HG02571 (cell line): ENCODE data around the gene SPSB2.
"Not testable (repeated sequence)": the region's sequence is repeated elsewhere in the genome, so short reads cannot be mapped to it uniquely, and the experiment has no call there.

Experiments used
- ATAC-seq: cut with Tn5 transposase; IDR thresholded peaks from one replicate; pipeline ENCODE4 v1.9.1; 2021; ENCODE audit warnings: mild to moderate bottlenecking, moderate library complexity; ENCODE audit not compliant: unreplicated experiment

Gene SPSB2

DNA sequence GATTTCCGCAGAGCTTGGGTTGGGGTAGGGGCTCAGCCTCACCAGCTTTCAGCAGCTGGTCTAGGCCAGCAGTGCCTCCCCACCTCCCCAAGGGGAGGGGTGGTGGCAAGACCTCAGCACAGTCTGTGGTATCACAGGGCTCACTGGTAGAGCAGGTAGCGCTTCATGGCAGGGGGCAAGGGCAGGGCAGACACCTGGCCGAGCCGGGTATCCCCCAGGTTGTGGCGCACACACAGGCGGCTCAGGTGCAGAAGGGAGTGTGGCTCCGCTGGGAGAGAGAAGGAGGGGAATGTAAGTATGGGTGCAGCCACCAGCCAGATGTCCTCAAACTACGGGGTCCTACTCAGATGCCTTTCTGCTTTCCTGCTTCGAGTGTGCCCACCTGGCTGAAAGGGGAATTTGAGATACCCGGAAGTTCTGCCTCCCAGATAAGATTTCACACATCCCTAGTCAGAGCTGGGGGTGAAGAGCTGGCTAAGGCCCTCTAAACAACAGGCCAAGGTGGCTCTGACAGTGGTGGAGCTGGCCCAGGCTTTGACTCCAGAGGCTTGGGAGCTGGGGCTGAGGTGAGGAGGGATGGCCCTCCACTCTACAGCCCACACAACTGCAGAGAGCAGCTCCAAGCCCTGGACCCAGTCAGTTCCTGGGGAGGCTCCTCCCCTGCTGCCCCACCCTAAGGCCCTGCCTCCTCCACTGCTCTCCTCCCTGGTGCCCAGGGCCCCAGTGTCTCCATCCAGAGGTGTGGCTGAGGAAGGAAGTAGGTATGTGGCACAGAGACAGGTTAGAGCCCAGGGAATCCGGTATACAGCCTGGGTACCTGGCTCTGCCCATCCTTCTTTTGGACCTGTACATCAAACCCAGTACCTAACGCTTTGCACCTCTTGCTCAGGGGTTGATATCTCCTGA lies 1.8 kb downstream of the SPSB2 start:
- no peak for ATAC-seq

DNA sequence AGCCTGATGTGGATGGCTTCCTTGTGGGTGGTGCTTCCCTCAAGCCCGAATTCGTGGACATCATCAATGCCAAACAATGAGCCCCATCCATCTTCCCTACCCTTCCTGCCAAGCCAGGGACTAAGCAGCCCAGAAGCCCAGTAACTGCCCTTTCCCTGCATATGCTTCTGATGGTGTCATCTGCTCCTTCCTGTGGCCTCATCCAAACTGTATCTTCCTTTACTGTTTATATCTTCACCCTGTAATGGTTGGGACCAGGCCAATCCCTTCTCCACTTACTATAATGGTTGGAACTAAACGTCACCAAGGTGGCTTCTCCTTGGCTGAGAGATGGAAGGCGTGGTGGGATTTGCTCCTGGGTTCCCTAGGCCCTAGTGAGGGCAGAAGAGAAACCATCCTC lies 2.8 kb downstream of the SPSB2 start:
- not testable (repeated sequence) for ATAC-seq

DNA sequence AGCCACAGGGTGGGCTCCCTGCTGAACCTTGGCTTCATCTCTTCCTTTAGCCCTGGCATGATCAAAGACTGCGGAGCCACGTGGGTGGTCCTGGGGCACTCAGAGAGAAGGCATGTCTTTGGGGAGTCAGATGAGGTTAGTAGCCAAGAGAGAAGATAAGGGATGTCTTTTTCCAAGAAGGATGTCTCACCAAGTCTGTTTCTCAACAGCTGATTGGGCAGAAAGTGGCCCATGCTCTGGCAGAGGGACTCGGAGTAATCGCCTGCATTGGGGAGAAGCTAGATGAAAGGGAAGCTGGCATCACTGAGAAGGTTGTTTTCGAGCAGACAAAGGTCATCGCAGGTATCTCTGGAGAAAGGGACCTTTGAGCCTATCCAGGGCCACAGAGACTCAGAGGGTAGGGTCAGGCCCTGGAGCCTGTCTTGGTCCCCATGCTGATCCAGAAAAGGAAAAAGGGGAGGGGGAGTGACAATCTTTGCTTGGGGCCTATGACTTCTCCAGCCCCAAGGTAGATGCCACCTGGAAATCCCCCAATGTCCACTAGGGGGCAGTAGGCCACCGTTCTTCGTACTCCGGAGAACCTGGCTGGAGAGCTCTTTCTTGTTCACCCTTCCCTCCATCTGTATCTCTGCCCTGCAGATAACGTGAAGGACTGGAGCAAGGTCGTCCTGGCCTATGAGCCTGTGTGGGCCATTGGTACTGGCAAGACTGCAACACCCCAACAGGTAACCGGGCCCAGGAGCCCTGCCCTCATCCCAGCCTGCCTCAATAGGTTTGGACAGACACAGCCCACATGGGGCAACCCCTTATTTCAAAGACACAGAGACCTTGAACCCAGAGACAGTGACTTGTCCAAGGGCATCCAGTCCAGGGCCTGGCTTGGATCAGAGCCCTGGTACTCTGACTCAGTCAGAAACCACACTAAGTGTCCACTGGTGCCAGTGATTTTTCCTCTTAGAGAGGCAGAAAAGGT lies 3.8 kb downstream of the SPSB2 start:
- ATAC-seq, result no peak

DNA sequence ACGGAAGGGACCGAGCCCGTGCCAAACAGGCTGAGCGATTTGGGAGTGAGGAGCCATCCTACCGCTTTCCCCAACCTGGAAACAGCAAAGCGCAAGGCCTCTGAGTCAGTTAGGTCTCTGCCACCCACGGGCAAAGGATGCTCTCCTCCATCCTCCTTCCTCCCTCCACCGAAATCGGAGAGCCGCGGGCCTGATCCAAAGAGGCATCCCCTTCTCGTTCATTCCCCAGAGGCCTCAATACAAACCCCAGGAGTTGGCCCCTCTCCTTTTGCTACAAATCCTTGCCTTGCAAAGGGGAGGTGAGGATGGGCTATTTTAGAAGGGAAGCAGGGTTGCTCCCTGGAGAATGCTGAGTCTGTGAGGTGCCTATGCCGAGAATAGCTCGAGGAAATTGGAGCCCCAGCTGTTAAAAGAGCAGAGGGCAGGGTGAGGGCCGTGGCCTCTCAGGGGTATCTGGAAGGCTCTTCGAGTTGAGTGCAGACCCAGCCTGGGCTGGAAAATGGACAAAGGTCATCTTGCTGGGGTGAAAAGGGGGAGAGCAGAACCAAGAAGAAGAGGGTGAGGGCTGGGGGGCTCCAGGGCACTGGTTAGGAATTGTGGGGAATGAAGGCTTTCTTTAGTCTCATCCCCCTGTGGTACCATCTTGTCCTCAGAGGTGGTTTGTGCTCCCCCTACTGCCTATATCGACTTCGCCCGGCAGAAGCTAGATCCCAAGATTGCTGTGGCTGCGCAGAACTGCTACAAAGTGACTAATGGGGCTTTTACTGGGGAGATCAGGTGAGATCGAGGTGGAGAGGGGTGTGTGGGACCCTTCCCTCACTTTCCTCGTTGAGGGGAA lies 4.7 kb downstream of the SPSB2 start:
- ATAC-seq, result no peak

DNA sequence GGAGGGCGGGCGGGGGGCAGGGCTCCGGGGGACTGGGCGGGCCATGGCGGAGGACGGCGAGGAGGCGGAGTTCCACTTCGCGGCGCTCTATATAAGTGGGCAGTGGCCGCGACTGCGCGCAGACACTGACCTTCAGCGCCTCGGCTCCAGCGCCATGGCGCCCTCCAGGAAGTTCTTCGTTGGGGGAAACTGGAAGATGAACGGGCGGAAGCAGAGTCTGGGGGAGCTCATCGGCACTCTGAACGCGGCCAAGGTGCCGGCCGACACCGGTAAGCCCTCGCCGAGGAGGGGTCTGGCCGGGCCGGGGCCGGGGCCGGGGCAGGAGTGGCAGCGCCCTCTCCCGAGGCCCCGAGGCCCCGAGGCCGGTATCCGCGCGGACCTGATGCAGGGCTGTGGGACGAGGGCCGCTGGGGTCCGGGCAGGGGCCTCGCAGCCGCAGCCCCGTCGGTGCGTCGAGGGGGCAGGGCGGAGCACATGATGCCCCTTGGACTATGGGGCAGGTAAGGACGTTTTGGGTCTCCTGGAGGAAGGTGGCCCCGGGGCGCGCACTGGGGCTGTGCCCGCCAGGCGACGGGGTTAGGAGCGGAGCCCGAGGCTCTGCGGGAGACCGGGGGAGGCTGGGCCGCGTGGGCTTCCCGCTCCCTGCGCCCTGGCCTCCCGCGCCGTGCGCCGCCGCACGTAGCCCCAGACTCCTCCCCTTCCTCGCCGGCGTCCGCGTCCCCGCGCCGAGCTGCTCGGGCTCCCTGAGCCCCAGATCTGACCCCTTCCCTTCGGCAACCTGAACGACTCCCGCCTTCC lies 5.5 kb downstream of the SPSB2 start, which contains the start of gene TPI1:
TSS of gene TPI1 (plus strand) at position 119 of the 798 bp plus-strand sequence. CDS start at position 155, 36 bp downstream.
- peak; percentile 61 for ATAC-seq

DNA sequence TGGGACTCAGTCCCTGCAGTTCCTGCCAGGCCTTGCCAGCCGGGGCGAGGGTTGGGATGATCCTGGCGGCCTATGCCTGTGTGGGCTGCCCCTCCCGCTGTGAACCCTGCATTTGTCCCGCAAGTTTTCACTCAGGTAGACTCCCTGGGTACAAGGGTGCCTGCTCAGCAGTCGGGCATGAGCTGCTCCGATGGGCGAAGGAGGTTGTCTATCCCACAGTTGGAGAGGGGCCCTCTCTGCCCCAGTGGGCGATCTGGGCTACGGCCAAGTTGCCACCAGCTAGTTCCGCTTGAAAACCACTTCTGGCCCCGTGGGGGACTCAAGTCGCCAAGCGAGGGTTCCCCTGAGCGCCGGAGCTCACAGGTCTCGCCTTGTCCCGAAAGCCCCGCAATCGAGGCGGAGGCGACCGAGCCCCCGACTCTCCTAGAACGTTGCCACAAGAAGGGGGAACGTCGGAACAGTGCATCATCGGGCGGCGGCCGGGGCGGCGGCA lies 6.1 kb downstream of the SPSB2 start:
- peak; percentile 13 for ATAC-seq

DNA sequence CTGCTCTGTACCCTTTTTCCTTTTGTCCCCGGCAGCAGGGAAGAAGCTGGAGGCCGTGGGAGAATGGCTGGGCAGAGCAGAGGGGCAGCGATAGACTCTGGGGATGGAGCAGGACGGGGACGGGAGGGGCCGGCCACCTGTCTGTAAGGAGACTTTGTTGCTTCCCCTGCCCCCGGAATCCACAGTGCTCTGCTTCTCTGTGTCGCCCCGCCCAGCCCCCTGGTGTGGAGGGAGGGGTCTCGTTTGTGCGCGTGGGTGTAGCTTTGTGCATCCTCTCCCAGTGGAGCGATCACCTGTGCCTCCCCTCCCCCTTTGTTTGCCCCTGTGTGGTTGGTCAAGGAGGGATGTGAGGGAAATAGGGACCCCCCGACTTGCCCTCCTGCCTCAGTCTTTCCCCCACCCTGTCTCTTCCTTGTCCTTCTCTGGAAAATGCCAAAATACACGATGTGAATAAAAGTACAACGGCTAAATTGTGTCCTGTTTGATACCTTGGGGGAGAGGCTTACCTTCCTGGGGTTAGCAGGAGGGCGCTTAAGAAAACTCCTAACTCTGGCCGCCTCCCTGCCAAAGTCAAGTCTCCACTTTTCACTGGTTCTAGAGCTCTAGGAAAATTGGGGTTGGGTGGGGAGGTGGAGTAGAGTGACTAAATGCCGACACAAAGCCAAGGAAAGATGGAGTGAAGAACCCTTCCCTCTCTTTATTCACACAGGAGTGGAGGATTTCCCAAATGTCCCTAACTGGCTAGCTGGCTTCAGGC lies 6.8 kb downstream of the SPSB2 start:
- no peak for ATAC-seq

GRCh38 chr12:6865307-6865706 lies 7.8 kb downstream of the SPSB2 start:
- not testable (repeated sequence) for ATAC-seq

GRCh38 chr12:6863586-6864321 lies 9.3 kb downstream of the SPSB2 start:
- ATAC-seq, result no peak

- ATAC-seq, result no peak
Measured at GRCh38 chr12:6863033-6863432, 10.1 kb downstream of the SPSB2 start.

DNA sequence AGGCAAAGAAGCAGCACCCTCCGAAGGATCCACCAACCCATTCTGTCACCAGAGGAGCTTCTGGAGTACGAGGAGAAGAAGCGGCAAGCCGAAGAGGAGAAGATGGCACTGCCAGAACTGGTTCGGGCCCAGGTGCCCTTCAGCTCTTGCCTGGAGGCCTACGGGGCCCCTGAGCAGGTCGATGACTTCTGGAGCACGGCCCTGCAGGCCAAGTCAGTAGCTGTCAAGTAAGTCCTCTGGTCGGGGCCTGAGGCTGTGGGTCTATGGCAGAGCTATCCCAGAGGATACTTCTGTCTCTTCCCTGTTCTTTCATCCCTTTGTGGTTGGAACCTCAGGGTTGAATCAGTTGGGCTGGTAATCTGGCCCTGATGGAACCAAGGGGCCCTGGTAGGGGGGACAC lies 11.7 kb downstream of the SPSB2 start:
- no peak for ATAC-seq

- no peak for ATAC-seq
Measured at GRCh38 chr12:6860942-6861341, 12.2 kb downstream of the SPSB2 start.

GRCh38 chr12:6860116-6860515 lies 13.0 kb downstream of the SPSB2 start:
- ATAC-seq, result no peak

- no peak for ATAC-seq
Measured at GRCh38 chr12:6858799-6859198, 14.3 kb downstream of the SPSB2 start.

- no peak for ATAC-seq
Measured at GRCh38 chr12:6855322-6855721, 17.8 kb downstream of the SPSB2 start.

DNA sequence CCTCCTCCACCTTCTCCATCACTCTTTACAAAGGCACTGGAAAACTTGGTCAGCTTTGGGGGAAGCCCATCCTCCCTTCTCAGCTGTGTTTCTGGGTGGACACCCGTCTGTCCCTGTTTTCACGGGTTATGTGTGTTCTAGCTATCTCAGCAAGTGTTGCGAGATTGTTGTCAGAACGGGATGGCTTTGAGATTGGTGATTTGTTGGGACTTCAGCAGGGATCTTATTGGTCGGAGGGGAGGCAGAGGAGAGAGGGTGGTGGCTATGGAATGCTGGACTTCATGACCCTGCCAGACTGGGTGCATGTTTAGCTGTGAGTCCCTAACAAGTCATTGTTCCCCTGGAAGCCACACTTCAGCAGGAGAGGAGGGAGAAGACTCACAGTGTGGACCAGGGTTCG lies 19.1 kb downstream of the SPSB2 start:
- ATAC-seq, result no peak

DNA sequence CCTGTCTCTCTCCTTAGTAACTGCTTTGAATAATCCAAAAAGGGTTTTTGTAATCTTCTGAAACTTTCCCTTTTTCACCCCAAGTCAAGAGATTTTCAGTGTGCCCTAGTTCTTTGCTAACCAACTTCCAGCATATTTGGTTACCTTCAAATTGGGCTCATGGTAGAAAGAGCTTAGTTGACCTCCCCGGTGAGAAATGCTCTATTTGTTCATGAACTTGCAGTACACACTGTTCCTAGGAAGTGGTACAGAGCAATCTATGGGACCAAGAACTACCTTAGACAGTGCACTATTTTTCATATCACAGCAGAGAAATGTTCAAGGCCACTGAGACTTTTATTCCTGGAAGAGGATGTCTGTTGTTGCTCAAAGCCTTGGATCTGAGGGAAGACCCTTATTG lies 19.5 kb downstream of the SPSB2 start:
- ATAC-seq, result no peak

- ATAC-seq, result no peak
Measured at GRCh38 chr12:6852651-6853354, 20.3 kb downstream of the SPSB2 start.
